Tibial artery (tissue), 4 donors: ENCODE measurements around the gene HOXD8.

ENCODE experiments used
- DNase-seq, 2 donors: peaks; one replicate each; pipeline ENCODE4 v3.0.0-alpha.2; 2019
- H3K27ac ChIP-seq, 2 donors: fragments of 200-600 bp; sonication (generic) in 1 of 2; 1 replicate in 1 of 2; 2 replicates in 1 of 2; pipeline ENCODE4 v1.5.1; 2018 to 2019; ENCODE audit warnings: mild to moderate bottlenecking in 1 of 2
- H3K27me3 ChIP-seq, 2 donors: fragments of 200-600 bp; sonication (generic) in 1 of 2; one replicate each; pipeline versions ENCODE4 v1.5.1 to v1.6.0; 2016 to 2019
- H3K36me3 ChIP-seq, 3 donors: fragments of 200-600 bp; sonication (generic) in 2 of 3; one replicate each; pipeline ENCODE4 v1.5.1; 2016 to 2019; ENCODE audit warnings: mild to moderate bottlenecking in 2 of 3
- H3K4me1 ChIP-seq, 4 donors: fragments of 200-600 bp; sonication (generic) in 2 of 4; 1 replicate in 3 of 4; 2 replicates in 1 of 4; pipeline ENCODE4 v1.5.1; 2016 to 2019
- H3K4me3 ChIP-seq, 2 donors: fragments of 200-600 bp; sonication (generic) in 1 of 2; 1 replicate in 1 of 2; 2 replicates in 1 of 2; pipeline ENCODE4 v1.5.1; 2018 to 2019; ENCODE audit warnings: mild to moderate bottlenecking in 2 of 2
- H3K9me3 ChIP-seq, 3 donors: fragments of 200-600 bp; sonication (generic) in 1 of 3; one replicate each; pipeline ENCODE4 v1.5.1; 2016 to 2019
- intact Hi-C: fragments of 100-400 bp; cut with DNase I; formaldehyde crosslinking; loops from one replicate; pipeline ENCODE4 v1.15.0; 2023; ENCODE audit warnings: low total_unique reads
- TF ChIP-seq, protein P1 (sequence below), 2 experiments: fragments of 200-600 bp in 1 of 2; fragments of 450-650 bp in 1 of 2; IDR thresholded peaks; one replicate each; pipeline ENCODE4 v1.5.1; 2017 to 2019; ENCODE audit warnings: antibody characterized with exemption in 2 of 2, mild to moderate bottlenecking in 1 of 2, moderate library complexity in 1 of 2

HOXD8 gene

GRCh38 chr2:176105730-176106580 is 23.6 kb upstream of the HOXD8 start:
- DNase-seq: no peak
- Histone ChIP-seq H3K27ac (no peak overlapping the region), H3K36me3 (no peaks in the 10 kb centered on the region), H3K4me1 (peaks cover 0 to 47% (median 37%) of the 10 kb centered on the region in 4 donors), H3K9me3 (no peaks in the 10 kb centered on the region), H3K4me3 (peak overlapping the region in 1 of 2 donors; percentile 41), H3K27me3 (peaks cover 15 to 99% of the 10 kb centered on the region in 2 donors)
- intact Hi-C loops: no loop called here
- TF ChIP-seq, protein P1, sequence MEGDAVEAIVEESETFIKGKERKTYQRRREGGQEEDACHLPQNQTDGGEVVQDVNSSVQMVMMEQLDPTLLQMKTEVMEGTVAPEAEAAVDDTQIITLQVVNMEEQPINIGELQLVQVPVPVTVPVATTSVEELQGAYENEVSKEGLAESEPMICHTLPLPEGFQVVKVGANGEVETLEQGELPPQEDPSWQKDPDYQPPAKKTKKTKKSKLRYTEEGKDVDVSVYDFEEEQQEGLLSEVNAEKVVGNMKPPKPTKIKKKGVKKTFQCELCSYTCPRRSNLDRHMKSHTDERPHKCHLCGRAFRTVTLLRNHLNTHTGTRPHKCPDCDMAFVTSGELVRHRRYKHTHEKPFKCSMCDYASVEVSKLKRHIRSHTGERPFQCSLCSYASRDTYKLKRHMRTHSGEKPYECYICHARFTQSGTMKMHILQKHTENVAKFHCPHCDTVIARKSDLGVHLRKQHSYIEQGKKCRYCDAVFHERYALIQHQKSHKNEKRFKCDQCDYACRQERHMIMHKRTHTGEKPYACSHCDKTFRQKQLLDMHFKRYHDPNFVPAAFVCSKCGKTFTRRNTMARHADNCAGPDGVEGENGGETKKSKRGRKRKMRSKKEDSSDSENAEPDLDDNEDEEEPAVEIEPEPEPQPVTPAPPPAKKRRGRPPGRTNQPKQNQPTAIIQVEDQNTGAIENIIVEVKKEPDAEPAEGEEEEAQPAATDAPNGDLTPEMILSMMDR (IDR thresholded peaks at IDR 0.05): no peak

DNA sequence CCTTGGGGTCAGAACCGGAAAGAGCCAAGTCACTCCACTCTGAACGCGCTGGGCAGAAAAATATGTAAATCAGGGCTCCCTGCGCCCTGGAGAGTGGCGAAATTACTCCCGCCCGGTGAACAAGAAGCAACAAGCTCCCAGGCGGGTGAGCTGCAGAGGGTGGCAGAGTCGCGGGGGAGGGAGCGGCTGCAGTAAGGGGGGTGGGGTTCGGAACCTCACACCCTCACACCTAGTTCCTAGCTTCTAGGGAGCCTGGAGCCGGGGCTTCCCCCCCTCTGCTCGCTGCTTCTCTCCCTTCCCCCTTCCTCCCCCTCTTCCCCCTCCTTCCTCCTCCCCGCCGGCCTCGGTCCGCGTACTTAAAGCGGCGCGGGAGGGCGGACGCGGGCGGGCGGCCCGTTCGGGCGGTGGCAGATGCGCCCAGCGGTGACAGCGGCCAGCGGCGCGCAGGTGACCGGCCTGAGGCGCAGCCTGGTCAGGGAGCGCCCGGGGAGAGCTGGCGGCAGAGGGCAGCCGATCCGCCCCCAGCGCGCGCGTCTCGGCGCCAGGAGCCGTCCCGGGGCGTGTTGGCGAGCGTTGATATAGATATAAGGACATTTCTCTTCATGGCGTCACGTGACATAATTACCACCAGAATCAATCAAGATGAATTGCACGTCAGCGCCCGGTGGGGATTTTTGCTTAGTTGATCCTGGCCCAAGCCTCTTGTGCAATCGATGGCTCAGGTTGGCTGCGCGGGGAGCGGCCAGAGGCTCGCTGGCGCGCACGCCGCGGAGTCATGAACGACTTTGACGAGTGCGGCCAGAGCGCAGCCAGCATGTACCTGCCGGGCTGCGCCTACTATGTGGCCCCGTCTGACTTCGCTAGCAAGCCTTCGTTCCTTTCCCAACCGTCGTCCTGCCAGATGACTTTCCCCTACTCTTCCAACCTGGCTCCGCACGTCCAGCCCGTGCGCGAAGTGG is 22.6 kb upstream of the HOXD8 start, which contains the start of gene HOXD11:
TSS of gene HOXD11 (plus strand) at position 700 of the 959 bp plus-strand sequence. CDS start at position 776, 76 bp downstream.
- H3K27ac ChIP-seq: no peak within 1 kb of the TSS
- intact Hi-C loops: no loop called here
- peak within 1 kb of the TSS; percentile 10 to 41 for H3K4me3 ChIP-seq
- H3K4me1 ChIP-seq: peaks cover 0 to 47% (median 37%) of the 10 kb centered on the region in 4 donors
- TF ChIP-seq, protein P1 (IDR thresholded peaks at IDR 0.05): no peak
- no peaks in the 10 kb centered on the region for H3K9me3 ChIP-seq
- H3K36me3 ChIP-seq: no peaks in the 10 kb centered on the region
- no peak for DNase-seq
- peaks cover 19 to 99% of the 10 kb centered on the region in 2 donors for H3K27me3 ChIP-seq

GRCh38 chr2:176107731-176108181 is 21.7 kb upstream of the HOXD8 start:
- no peak overlapping the region for H3K4me3 ChIP-seq
- no peak overlapping the region for H3K27ac ChIP-seq
- peaks cover 0 to 47% (median 37%) of the 10 kb centered on the region in 4 donors for H3K4me1 ChIP-seq
- H3K27me3 ChIP-seq: peaks cover 19 to 99% of the 10 kb centered on the region in 2 donors
- intact Hi-C loops: no loop called here
- DNase-seq: no peak
- H3K36me3 ChIP-seq: no peaks in the 10 kb centered on the region
- H3K9me3 ChIP-seq: no peaks in the 10 kb centered on the region
- TF ChIP-seq, protein P1 (IDR thresholded peaks at IDR 0.05): no peak

DNA sequence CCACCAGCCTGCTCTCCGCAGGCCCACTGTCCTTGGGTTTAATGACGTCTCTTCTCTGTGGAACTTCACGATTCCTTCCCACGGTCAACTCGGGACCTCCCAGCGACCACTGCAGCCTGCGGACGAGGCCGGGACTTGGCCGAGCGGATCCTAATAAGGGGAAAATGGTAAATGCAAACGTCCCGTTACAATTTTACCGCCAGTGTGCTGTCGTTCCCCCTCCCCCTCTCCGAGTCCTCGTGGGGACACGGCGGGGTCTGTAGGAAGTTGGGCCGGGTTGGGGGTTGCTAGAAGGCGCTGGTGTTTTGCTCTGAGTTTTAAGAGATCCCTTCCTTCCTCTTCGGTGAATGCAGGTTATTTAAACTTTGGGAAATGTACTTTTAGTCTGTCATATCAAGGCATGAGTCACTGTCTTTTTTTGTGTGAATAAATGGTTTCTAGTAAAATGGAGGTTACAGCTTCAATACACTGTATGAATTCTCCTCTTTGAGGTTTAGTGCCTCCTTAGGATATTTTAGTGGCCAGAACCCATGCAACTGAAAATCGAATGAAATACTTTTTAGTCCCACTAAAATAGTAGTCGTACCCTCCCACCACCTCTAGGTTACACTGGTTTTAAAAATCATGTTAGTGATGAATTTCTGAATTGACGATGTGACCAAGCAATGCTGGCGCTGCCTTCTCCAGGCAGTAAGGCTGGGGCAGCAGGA is 20.2 kb upstream of the HOXD8 start:
- Histone ChIP-seq H3K4me1 (peaks cover 0 to 40% (median 33%) of the 10 kb centered on the region in 4 donors), H3K9me3 (no peaks in the 10 kb centered on the region), H3K27me3 (peaks cover 19 to 99% of the 10 kb centered on the region in 2 donors), H3K4me3 (no peak overlapping the region), H3K36me3 (no peaks in the 10 kb centered on the region), H3K27ac (no peak overlapping the region)
- TF ChIP-seq, protein P1 (IDR thresholded peaks at IDR 0.05): no peak
- intact Hi-C loops: no loop called here
- no peak for DNase-seq

- Histone ChIP-seq H3K27ac (no peak overlapping the region), H3K27me3 (peaks cover 19 to 99% of the 10 kb centered on the region in 2 donors), H3K4me1 (peaks cover 0 to 34% (median 27%) of the 10 kb centered on the region in 4 donors), H3K4me3 (no peak overlapping the region), H3K9me3 (no peaks in the 10 kb centered on the region), H3K36me3 (no peaks in the 10 kb centered on the region)
- intact Hi-C loops: loop anchor here (10.0 kb wide), 1 partner anchor 1035 kb away; no protein-coding TSS in a partner anchor
- TF ChIP-seq, protein P1 (IDR thresholded peaks at IDR 0.05): no peak
- no peak for DNase-seq
Measured at GRCh38 chr2:176109946-176110345, 19.6 kb upstream of the HOXD8 start.
